Activated T-cell treated with anti-CD3 and anti-CD28 coated beads for 24 hours (primary cell): ENCODE results near the gene ADNP.

Source experiments
- DNase-seq: peaks from one replicate; pipeline ENCODE4 v3.0.0-alpha.2; 2020; ENCODE audit warnings: low read depth

The ADNP gene

GRCh38 chr20:50848846-50849673, 82.2 kb downstream of the ADNP start:
- DNase-seq, result no peak

- DNase-seq, result no peak
Measured at GRCh38 chr20:50848341-50848808, 82.9 kb downstream of the ADNP start.

DNA sequence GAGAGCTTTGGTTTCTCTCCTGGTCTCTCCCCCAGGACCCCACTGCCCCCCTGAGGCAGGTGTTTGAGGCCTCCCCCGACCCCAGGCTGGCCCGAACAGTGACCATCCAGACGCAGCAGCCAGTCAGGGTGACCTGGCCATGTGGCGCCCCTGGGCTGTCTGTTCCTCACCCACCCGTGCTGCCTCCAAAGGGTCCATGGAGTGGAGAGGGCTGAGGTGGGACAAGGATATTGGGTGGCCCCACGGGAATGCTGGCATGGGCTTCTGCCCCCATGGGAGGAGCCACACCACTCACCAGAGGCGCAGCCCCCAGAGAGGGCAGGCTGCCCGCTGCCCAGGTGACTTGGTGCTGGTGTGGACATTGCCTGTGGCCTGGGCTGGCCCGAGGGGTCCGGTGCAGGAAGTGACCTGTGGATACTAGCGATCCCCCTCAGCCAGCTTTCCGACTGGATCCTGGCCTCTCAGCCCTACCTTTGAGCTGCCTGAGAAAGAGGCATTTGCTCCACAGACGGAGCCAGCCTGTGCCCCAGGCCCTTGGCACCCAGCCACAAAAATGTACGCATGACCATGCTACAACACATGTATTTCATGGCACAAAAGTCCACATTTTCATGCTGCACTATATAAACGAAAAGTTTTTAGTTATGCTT, 85.5 kb downstream of the ADNP start:
- DNase-seq, result no peak

GRCh38 chr20:50844430-50845100, 86.7 kb downstream of the ADNP start:
- peak; percentile 23 for DNase-seq

DNA sequence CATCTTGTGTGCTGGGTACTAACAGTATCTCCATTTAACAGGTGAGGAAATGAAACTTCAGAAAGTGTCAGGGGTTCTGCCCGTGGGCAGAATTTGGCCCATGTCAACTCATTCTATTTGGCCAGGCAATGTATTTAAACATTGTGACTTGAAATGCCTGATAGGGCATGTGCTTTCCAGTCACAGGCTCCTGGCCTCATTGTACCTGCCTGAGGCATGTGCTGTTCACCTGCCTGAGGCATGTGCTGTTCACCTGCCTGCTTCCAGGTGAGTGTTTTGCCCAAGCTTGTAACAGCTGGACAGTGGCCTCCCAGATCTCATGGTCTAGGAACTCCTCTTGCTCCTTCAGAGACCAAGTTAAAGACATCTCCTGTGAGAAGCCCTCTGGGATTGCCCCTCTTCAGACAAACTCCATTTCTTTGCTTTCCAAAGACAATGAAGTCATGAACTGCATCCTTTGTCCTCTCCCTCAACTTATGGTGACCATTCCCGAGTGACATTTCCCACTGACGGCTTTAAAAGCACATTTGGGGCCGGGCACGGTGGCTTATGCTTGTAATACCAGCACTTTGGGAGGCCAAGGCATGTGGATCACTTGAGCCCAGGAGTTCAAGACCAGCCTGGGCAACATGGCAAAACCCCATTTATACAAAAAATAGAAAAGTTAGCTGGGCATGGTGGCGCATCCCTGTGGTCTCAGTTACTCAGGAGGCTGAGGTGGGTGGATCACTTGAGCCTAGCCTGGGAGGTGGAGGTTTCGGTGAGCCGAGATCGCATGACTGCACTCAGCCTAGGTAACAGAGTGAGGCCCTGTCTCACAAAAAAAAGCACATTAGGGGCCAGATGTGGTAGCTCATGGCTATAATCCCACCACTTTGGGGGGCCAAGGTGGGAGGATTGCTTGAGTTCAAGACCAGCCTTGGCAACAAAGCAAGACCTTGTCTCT, 87.6 kb downstream of the ADNP start:
- DNase-seq, result no peak

DNA sequence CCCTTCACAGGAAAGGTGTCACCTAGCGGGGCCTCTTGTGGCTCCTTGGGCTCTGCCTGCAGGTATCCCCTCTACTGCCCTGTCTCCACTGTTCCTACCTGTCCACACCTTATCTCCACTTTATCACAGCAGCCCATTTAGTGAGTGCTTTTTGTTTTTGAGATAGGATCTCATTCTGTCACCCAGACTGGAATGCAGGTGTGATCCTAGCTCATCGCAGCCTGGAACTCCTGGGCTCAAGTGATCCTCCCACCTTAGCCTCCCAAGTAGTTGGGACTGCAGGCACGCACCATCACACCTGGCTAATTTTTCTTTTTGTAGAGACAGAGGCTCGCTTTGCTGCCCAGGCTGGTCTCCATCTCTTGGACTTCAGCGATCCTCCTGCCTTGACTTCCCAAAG, 88.4 kb downstream of the ADNP start:
- no peak for DNase-seq
